ENCODE results near the gene SCFD2.

The SCFD2 gene

DNA sequence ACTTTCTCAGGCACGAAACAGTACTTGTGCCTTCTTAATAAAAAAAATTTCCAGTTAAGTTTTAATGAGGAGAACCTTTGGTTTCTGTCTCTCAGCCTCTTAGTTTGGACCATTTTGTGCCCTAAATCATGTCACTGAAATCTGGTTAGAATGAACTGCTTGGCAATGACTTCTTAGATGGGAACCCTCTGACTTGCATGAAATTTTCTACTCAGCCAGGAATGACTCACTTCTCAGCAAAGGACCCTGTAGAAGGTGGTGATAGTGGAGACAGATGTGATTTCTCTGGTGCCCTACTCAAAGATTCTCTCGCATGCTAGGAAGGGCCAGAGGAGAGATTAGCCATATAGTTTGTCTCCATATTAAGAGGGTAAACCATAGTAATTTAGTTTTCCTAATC, 453.3 kb downstream of the SCFD2 start:
- no peak for DNase-seq

DNA sequence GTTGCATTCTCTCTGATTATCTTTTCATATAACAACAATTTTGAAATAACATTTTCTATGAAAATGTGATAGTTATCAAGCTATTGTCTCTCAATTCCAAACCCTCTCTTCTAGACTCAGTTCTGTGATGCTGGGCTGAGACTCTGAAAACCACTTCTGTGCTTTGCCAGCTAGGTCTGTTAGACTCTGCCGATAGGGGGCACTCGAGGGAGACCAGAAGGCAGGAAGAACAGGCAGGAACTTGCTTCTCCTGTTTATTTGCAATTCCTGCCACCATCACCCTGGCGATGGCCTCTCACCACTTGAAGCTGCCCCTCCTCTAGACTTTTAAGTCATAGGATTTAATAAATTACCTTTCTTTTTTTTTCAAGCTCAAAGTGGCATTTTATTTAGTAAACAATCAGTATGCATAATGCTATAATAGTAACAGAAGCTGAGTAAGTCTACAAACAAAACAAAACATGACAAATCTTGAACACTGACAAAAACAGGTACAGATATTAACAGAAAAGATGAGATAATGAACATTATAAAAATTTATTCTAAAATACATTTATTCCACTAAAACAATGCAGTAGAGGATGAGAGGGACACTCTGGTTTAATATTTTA, 454.1 kb downstream of the SCFD2 start:
- no peak for DNase-seq

DNA sequence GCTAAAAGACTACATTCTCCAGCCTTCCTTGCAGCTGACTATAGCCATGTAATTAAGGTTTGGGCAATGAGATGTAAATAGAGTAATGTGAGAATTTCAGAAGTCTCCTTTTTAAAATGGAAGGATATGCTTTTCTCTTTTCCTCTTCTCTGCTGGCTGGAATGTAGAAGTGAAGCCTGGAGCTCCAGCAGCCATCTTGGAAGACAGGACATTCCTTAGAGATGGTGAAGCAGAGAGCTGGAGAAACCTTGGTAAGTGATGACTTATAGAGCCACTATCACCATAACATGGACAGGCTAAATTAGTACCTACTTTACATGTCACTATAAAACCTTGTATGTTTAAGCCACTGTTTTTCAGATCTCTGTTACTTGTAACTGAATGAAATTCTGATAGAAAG, 455.7 kb downstream of the SCFD2 start:
- no peak for DNase-seq

DNA sequence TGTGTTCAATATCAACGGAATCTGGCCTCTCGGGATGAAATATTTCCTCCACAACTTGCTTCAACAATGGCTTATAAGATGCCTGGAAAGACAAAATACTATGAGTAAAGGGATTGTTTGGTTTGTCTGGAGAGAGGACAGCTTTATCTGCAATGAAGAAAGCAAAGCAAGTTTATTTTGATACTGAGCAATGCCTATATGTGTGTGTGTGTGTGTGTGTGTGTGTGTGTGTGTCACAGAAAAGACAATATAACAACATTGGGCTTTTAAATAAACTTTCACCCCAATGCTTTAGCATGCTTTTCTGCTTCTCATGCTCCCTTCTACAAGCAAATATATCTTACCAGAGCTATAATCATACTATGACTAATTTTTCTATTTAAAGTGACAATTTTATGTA, 458.4 kb downstream of the SCFD2 start:
- no peak for DNase-seq

DNA sequence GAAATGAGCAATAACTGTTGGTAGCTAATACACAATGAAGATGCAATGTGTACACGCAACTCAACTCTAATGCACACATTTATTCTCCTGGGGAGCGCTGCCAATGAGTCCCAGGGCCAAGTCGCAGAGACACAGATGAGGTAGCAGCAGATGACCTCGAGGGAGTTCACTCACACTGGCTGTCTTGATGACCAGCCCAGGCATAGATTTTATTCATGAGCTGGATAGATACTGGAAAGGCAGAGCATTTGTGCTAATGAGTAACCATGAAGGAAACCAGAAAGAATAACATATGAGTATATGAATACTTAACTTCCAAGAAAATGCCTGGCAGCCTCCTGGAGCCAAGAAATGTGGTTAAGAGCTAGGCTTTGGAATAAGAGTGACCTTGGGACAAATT, 461.4 kb downstream of the SCFD2 start:
- no peak for DNase-seq

DNA sequence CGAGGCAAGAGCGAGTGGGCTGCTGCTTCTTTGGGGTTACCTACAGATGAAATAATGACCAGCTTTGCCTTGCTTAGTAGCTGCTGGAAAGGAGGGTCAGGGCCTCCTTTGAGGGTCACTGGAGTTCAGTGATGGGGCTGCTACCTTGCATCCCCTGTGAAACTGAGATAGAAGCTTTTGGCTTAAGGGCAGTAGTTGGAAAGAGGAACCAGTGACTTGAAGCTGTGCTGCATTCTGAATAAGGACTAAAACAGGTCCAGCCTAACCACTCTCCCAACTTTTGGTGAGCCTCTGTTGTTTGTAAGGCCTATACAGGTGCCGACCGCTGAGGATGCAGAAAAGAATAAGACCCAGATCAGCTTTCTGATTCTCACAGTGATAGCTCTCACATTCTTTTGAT, 462.6 kb downstream of the SCFD2 start:
- no peak for DNase-seq

DNA sequence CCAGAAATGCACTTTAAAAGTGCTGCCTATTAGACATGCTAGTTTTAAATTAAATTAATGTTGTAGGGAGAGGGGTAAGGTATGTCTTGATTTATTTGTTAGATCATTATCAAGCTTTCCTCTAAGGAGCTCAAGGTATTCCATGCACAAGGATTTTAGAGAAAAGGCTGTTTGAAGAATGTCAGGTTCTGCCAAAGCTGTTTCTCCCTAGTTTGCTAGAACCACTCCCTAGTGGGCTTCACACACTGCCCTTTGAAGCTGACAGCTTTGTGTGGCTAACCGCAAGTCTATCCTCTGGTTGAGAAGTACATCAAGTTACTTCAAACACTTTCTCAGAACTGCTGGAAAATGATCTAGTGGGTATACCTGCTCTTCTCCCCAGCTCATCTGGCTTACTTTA, 471.4 kb downstream of the SCFD2 start:
- DNase-seq = no peak

DNA sequence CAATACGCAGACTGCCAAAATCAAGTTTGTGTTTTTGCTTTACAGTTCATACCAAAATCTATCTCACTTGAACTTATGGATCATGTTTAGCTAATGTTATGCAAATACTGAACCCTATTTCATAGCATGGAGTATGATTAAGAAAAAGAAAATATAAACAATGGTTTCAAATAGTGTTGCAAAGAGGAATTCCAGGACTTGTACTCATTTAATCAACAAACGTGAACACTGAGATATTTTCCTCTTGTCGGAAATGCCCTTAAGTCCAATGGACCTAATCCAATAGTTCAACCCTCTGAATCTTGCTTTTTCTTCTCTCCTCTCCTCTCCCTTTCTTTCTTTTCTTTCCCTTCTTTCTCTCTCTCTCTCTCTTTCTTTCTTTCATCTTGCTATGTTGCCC, 473.0 kb downstream of the SCFD2 start:
- DNase-seq = no peak

DNA sequence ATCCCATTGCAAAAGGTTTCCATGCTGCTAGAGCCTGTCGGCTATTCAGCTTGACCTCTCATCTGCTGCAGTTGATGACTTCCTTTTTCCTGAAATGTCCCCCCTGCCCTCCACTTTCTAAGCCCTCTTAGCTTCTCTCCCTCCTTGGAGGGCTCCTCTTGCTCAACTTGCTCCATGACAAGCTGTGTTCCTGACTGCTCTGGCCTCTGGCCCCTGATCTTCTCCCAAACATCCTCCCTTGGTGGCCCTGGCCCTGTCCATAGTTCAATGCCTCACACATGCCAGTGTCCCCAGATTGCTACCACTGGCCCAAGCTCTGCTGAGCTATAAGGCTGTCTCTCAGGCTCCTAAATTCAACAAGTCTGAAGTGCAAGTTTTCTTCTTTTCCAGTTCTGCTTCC, 474.1 kb downstream of the SCFD2 start:
- DNase-seq = no peak

DNA sequence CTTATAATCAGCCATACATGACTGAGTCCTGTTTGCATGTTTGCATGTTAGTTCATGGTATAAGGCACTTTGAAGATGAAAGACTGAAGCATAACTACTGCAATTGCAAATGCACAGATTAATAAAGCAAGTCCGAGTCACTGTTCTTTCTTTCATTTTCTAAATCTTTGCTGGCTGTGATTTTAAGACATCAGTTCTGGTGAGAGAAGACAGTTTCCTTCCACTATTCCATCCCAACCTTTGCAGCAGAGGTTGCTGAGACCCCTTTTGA, 475.4 kb downstream of the SCFD2 start:
- DNase-seq = no peak

DNA sequence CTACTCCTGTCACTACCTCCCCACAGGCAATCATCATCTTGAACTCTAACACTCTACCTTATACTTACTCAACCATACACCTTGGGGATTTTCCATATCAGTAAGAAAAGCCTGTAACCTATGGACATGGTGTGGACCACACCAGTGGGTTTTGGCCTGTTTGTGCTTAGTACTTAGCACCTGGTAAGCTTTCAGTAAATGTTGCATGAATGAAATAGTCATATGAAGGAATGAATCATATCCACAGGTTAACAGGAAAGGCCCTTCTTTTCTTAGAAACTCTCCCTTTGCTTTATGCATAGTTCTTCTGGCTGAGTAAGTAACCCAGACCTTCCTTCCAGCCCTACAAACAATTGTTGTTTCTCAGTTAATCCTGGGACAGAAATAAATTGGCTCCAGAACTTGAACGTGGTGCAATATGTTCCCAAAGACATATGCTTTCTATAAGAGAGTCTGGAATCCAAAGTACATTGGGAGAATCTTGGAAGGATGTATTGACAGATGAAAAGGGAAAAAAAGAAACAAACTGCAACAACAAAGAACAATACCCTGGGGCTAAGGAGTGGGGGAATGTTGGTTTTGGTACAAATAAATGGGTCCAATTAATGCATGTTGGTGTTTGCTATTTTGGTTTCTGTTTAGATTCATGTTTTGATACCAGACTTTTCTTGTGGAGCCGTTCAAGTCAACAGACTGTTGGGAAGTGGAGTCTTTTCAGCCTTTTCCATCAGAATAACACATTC, 475.9 kb downstream of the SCFD2 start:
- DNase-seq = no peak

DNA sequence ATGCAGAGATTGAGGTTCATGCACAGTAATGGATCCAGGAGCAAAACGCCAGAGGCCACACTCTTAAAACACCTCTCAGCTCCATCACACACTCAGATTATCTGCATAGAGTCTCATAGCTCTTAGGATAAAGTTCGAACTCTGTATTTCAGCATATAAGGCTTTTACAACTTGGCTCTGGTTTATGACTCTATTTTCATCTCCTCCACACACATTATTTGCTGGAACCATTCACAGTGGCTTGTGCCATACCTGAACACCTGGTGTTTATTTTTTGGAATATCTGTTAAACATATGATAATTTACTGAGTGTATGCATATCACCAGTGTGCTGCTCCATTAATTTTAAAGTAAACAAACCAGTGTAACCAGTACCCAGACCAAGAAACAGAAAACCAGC, 476.5 kb downstream of the SCFD2 start:
- no peak for DNase-seq

DNA sequence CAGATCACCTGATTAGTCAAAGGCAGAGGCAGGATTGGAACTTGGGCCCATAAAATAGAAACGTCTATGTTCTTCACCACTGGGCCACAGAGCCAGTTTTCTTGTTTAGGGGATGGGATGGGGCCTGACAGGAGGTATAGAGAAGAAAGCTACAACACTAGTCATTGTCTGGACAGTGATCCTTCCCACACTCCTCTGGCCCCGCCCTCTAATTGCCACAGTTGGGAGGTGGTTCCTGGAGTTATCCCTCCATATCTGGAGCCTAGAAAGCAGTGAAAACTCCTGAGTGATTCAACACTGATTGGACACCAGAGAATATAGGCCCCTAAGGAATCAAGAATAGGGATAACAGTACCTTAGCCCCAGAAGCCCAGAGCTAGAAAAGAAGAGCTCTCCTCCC, 480.9 kb downstream of the SCFD2 start:
- no peak for DNase-seq

DNA sequence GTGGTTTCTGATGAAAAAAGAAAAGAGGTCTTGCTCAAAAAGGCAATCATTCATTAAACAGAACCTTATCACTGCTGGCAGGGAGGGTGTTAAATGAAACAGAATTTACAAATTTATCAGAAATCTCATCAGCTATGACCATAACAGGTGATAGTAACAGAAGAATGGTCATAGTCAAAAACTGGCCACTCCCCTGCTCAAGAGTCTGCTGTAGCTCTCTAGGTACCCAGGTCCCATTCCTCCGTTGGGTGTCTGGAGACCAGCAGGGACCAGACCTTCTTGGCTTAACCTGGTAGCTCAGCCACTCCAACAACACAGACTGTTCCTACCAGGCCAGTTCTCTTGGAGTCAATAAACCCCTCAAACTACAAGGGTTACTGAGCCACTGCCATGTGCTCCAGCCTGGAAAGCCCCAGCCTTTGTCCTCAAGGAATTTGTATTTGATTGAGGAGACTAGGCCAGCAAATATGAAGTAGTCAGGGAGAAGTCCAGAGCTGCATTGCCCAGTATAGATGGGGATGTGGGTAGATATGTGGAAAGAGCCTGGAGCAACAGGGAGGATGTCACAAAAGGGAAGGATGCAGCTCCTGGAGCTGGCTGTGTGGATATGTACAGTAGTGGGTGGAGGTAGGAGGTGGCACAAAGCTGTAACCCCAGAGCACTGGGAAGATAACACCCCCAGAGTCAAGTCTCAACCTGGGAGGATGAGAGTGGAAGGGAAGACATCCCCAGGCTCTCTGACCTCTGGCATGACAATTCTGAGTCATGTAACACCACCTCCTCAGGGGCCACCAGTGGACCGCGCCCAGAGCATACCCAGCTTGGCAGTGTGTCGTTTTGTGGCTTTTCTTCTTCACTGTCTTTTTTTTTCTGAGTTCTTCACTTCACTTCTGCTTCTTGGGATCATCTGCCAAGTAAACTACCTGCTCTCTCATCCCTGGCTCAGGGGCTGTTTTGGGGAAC, 481.9 kb downstream of the SCFD2 start:
- DNase-seq = no peak

DNA sequence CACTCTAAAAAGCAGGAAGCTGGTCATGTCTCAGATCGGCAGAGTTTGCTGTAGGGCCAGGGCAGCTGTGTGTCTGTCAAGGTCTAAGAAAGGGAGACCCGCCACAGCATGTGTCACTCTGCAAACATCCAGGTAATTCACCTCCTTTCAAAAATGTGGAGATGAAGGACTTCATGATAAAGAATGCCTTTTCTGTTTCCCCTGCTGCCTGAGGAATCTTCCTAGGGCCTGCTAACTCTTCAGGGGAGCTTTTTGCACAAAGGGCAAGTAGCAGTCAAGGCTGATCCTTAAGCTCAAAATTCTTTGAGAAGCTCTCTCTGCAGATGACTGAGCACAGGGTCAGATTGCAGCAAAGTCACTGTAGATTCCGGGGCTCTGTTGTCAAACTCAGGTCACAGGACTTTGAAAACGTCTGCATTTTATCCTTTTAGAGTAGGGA, 482.7 kb downstream of the SCFD2 start:
- no peak for DNase-seq

DNA sequence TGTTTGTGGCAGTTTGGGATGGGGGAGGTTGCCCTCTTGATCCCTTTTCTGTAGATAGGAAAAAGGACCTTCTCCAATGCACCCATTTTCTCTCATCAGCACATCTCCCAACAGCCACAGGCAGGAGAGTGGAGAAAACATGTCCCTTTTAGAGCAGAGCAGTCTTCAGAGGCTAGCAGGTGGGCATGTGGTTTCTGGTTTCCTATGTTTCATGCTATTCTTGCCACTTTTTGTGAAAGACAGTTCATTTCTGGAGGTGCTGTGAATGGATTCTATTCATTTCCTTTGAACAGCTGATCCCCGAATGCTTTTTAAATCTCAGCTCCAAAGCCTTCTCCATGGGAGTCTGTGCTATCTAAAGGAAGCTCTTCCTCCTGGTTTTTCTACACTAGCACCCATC, 484.9 kb downstream of the SCFD2 start:
- no peak for DNase-seq

DNA sequence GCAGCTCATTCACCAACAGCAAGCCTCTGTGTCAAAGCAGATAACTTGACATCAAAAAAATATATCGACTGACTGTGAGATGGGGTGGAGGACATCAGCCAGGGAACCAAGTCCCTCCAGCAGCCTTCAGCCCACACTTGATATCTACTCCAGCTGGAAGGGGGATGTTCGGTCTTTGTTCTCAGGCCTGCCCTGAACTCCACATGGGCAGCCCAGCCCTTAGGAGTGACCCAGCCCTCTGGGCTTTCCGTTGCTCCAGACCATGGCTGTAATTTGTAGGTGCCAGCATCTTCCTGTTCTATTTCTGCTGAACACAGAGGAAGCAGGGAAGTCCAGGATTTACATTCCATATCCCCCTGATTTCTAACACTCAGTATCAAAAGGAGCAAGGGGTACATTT, 486.4 kb downstream of the SCFD2 start:
- no peak for DNase-seq

DNA sequence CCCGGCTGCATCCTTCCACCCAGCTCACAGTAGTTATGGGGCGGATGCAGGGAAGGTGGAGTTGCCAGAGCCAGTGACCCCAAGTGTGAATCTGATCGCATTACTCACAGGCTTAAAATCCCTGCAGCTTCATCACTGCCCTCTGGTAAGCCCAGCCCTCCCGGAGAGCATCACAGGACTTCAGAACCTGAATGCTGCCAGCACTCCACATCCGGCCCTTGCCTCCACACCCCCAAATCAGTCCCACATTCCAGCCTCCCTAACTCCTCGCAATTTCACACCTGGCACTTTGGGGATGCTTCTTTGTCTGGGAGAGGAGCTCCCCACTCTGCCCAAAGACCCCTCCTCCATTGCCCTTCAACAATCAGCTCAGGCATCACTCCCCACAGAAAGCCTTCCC, 488.2 kb downstream of the SCFD2 start:
- DNase-seq = no peak

DNA sequence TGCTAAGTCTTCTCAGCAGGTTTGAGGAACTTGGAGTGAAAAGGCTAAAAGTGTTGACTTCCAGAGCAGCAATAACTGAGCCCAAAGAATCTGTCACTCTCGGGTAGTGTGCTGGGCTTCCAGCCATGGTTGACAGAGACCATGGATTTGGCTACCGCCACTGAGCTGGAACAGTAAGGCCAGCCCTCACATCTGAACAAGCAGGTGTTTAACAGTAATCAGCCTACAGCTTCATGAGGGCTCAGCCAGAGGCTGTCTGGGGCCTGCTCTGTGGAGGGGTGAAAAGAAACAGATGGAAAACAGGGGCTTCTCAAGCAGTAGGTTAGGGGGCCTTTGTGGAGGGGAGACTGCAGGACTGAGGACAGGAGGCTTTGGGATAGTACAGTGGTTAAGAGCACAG, 488.8 kb downstream of the SCFD2 start:
- no peak for DNase-seq

DNA sequence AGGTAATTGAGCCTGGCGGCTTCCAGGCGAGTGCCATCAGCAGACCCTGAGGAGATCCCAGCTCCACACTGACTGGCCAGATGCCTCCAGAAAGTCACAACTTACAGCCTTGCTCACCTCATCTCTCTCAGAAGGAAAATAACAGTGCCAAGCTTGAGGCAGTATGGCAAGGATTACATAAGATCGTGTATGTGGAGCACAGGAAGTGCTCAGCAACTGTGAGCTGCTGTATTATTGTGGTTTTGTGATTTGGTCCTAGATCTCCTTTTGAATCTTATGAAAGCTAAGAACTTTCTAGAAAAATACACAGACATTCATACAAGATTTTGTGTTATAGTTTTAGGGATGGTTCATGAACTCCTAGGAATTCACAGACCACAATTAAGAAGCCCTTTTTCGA, 489.8 kb downstream of the SCFD2 start:
- no peak for DNase-seq

DNA sequence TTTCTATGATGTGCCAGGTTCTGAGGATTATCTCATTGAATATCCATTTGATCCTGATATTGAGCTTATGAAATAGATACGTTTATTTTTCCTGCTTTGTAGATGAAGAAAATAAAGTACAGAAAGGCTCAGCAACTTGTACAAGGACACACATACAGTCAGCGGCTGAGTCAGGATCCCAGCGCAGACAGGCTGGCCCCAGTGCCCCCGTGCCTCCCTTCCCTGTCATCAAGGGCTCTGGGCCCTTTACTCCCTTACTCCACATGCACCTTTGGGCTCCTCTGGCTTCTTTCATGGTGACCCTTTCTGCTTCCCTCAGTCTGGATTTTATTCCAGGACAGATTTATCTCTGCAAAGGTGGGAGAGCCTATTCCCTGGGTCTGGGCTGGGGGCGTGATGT, 490.9 kb downstream of the SCFD2 start:
- DNase-seq = no peak

DNA sequence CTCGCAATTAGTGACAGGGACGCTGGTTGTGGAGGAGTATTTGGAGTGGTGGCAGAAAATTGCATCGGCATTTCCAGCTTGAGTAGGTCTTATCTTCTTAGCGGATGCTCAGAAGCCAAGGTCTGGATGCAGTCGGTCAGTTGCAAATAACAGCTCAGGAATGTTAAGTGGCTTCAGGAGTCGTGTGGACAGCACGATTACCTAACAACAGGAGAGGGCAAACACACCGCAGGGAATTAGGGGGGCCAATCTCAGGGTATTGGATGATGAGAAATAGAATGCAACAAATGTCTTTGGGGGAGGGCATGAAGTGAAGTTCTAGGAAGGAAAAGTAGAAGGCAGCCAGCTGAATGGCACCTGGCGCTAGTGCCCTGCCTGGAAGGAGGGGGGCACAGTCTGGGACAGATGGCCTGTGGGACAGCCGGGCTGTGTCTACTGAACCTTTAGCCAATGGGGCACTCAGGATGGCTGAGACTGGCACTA, 492.0 kb downstream of the SCFD2 start:
- DNase-seq = no peak

DNA sequence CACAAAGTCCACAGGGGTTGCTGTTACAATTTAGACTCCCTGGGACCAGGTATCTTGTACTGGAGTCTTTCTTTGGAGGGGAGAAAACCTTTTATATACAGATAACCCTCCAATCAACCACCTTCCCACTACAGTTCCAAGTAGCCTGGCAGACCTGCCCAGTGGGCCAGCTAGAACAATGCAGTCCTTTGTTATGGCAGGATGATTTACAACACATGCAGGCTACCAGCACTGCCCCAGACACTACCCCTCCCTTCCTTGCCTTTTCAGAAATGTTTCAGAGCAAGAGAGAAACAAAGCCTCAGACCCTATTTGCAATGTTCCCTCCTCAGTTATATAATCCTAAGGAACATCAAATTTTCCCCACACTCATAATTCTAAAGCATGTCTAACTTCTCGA, 492.7 kb downstream of the SCFD2 start:
- DNase-seq = no peak

DNA sequence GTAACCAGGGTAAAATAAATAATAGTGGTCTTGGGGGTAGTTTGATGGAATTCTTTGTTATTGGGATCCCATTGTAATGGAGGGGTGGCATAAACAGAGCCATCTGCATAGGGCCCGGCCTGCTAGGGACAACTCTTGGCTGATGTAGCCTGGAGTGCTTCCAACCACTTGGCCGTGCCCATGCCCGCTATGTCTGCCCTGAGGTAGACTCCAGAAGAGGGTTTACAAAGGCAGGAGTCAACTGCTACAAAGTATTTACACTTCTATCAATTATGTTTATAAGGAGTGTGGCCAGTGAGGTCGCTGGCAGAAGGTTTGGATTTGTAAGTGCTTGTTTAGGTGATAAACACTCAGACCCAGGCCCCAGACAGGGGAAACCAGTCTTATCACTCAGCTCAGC, 495.6 kb downstream of the SCFD2 start:
- no peak for DNase-seq

Data from GOT3 (cell line).